Activated effector memory CD4-positive, alpha-beta T cell treated with anti-CD3 and anti-CD28 coated beads, Interleukin-2, amount 50 U/mL, for 16 hours (primary cell): ENCODE measurements around the gene CYP4F12.

Source experiments
- DNase-seq: peaks from one replicate; pipeline ENCODE4 v3.0.0-alpha.2; 2020

The CYP4F12 gene

GRCh38 chr19:15715642-15716041 lies 42.8 kb downstream of the CYP4F12 start:
- DNase-seq = no peak

- DNase-seq = no peak
Measured at GRCh38 chr19:15717809-15718208, 44.9 kb downstream of the CYP4F12 start.

- no peak for DNase-seq
Measured at GRCh38 chr19:15721268-15721667, 48.4 kb downstream of the CYP4F12 start.

- DNase-seq = no peak
Measured at GRCh38 chr19:15722956-15723355, 50.1 kb downstream of the CYP4F12 start.

GRCh38 chr19:15727724-15728123 lies 54.8 kb downstream of the CYP4F12 start, which contains the start of gene OR10H2:
TSS of gene OR10H2 (plus strand) at chr19:15728024. CDS start at chr19:15728044, 20 bp downstream.
- no peak for DNase-seq

GRCh38 chr19:15730538-15730937 lies 57.7 kb downstream of the CYP4F12 start:
- no peak for DNase-seq

- DNase-seq = no peak
Measured at GRCh38 chr19:15732388-15732787, 59.5 kb downstream of the CYP4F12 start.

- DNase-seq = no peak
Measured at GRCh38 chr19:15733895-15734294, 61.0 kb downstream of the CYP4F12 start.

- no peak for DNase-seq
Measured at GRCh38 chr19:15737722-15738121, 64.8 kb downstream of the CYP4F12 start, which contains the start of gene OR10H3. TSS of gene OR10H3 (plus strand) at chr19:15737985. CDS start at chr19:15741393, 3,408 bp downstream.

- DNase-seq = no peak
Measured at GRCh38 chr19:15740785-15741184, 67.9 kb downstream of the CYP4F12 start.
